ENCODE measurements around the gene LSM4. TPM values are rescaled to one million over a fixed set of nuclear protein-coding genes. Genes with fewer than 3 reads are reported as not detected.

Gene LSM4
- total RNA-seq, 1 experiment from 2014 or later = 393 TPM

GRCh38 chr19:18278521-18279265, 44.2 kb downstream of the LSM4 start:
- peak; percentile 36 for DNase-seq (ENCODE audit: low read depth)

GRCh38 chr19:18274781-18275356, 48.0 kb downstream of the LSM4 start:
- DNase-seq (ENCODE audit: low read depth) = peak; percentile 93

- DNase-seq (ENCODE audit: low read depth) = peak; percentile 74
These were observed 48.6 kb downstream of the LSM4 start, which contains the start of gene IQCN for GRCh38 chr19:18274219-18274780. Gene IQCN (minus strand): TSS chr19:18274452. CDS start chr19:18269478, 4,974 bp downstream.

GRCh38 chr19:18273561-18274218, 49.2 kb downstream of the LSM4 start:
- DNase-seq (ENCODE audit: low read depth) = peak; percentile 31

- no peak for DNase-seq (ENCODE audit: low read depth)
These were observed 51.4 kb downstream of the LSM4 start for GRCh38 chr19:18271433-18271841.

- no peak for DNase-seq (ENCODE audit: low read depth)
These were observed 52.5 kb downstream of the LSM4 start for GRCh38 chr19:18270326-18270725.

- DNase-seq (ENCODE audit: low read depth) = no peak
These were observed 53.7 kb downstream of the LSM4 start for GRCh38 chr19:18269070-18269723.

- no peak for DNase-seq (ENCODE audit: low read depth)
These were observed 55.8 kb downstream of the LSM4 start for GRCh38 chr19:18266771-18267686.

GRCh38 chr19:18265582-18265981, 57.3 kb downstream of the LSM4 start:
- no peak for DNase-seq (ENCODE audit: low read depth)

- no peak for DNase-seq (ENCODE audit: low read depth)
These were observed 57.8 kb downstream of the LSM4 start for GRCh38 chr19:18264971-18265540.

GRCh38 chr19:18264137-18264854, 58.6 kb downstream of the LSM4 start:
- no peak for DNase-seq (ENCODE audit: low read depth)

GRCh38 chr19:18263324-18264136, 59.3 kb downstream of the LSM4 start:
- no peak for DNase-seq (ENCODE audit: low read depth)

GRCh38 chr19:18262917-18263316, 60.0 kb downstream of the LSM4 start:
- no peak for DNase-seq (ENCODE audit: low read depth)

- DNase-seq (ENCODE audit: low read depth) = no peak
These were observed 60.7 kb downstream of the LSM4 start for GRCh38 chr19:18262144-18262543.

GRCh38 chr19:18261474-18261873, 61.4 kb downstream of the LSM4 start:
- DNase-seq (ENCODE audit: low read depth) = no peak

GRCh38 chr19:18259893-18260292, 63.0 kb downstream of the LSM4 start:
- no peak for DNase-seq (ENCODE audit: low read depth)

GRCh38 chr19:18257503-18258470, 65.1 kb downstream of the LSM4 start:
- peak; percentile 64 for DNase-seq (ENCODE audit: low read depth)
